ENCODE results near the gene PMIS2.
"Not testable (repeated sequence)": the region's sequence is repeated elsewhere in the genome, so short reads cannot be mapped to it uniquely, and the experiment has no call there.

The PMIS2 gene

DNA sequence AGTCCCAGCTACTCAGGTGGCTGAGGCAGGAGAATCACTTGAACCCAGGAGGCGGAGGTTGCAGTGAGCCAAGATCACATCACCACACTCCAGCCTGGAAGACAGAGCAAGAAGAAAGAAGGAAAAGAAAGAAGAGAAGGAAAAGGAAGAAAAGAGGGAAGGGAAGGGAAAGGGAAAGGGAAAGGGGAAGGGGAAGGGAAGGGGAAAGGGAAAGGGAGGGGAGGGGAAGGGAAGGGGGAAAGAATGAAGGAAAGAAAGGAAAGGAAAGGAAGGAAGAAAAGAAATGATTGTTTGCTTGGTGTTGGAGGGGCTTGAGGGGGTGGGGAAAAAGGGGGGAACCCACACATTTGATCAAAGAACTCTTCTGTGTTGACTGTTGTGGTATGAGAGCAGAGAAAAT lies 10.0 kb downstream of the PMIS2 start:
- DNase-seq: no peak

DNA sequence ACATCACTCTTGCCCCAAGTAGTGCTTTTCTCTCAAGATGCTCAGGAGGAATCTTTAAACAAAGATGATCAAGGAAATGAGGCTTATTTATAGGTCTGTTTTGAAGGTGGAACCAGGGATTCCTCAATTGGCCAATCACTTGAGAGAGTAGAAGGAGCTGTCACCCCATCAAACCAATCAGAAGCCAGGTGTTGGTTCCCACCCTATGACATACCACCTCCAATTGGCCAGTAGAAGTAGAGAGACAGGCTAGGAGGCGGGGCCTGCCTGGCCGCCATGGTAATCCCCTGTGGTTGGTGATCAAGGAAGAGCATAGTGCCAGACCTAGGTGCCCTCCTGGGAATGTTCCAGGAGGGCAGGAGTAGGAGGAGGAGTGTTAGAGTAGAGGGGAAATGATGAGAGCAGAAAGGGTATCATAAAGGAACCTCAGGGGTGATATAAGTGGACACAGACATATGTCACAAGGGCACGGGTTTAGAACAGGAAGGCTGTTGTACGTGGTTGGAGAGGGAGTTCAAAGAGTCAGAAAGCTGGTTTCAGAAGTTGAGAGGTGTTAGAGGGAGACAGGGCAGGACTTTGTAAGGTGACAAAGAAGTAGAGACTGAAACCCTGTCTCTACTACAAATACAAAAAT lies 10.5 kb downstream of the PMIS2 start:
- peak; percentile 8 to 14 for DNase-seq

DNA sequence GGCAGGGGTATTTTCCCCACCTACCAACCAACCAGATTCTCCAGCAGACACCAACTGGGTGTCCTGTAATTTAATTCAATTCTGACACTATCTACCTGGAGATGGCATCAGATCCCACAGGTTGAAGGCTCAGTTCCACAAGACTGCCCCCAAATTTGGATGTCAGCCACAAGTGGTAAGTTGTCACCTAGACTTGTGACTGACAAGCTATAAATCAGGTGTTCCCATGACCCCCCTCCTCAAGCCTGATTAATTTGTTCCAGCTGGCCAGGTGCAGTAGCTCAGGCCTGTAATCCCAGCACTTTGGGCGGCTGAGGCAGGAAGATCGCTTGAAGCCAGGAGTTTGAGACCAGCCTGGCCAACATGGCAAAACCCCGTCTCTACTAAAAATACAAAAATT lies 16.0 kb downstream of the PMIS2 start:
- no peak for DNase-seq

DNA sequence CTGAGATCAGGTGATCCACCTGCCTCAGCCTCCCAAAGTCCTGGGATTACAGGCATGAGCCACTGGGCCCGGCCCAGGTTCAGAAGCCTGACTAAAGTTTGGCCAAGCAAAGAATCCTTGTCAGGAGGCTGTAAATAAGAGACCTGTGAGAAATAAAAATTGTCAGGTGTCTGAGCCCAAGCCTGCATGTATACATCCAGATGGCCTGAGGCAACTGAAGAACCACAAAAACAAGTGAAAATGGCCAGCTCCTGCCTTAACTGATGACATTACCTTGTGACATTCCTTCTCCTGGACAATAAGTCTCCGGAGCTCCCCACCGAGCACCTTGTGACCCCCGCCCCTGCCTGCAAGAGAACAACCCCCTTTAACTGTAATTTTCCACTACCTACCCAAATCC lies 18.5 kb downstream of the PMIS2 start:
- not testable (repeated sequence) for DNase-seq

DNA sequence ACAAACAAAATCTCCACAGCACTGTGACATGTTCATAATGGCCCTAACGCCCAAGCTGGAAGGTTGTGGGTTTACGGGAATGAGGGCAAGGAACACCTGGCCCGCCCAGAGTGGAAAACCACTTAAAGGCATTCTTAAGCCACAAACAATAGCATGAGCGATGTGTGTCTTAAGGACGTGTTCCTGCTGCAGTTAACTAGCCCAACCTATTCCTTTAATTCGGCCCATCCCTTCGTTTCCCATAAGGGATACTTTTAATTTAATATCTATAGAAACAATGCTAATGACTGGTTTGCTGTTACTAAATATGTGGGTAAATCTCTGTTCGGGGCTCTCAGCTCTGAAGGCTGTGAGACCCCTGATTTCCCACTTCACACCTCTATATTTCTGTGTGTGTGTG lies 21.2 kb downstream of the PMIS2 start:
- not testable (repeated sequence) for DNase-seq

DNA sequence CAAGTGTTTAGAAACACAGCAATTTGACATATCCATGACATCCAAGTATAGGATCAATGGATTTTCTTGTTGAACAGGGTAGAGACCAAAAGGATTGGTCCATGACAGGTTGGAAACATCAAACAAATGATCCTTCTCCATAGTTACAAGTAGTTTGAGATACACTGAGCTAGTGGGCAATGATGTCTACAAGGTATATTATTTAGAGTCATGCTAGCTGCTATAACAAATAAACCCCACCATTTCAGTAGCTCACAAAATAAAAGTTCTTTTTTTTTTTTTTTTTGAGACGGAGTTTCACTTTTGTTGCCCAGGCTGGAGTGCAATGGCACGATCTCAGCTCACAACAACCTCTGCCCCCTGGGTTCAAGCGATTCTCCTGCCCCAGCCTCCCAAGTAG lies 21.7 kb downstream of the PMIS2 start:
- DNase-seq: no peak

DNA sequence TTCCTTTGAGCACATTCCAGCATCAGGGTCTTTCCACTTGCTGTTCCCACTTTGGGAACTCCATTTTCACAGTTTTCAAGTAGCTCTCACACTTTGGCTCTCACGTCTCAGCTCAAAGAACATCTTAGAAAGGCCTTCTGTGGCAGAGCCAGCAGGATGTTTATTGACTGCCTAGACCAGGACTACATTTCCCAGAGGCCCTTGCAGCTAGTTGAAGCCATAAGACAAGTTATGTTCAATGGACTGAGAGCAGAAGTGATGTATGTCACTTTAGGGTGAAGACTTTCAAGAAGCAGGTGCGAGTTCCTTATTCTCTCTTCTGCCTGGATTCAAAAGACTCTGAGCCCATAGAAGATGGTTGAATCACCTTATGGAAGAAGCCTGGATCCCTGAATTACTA lies 22.3 kb downstream of the PMIS2 start:
- no peak for DNase-seq

DNA sequence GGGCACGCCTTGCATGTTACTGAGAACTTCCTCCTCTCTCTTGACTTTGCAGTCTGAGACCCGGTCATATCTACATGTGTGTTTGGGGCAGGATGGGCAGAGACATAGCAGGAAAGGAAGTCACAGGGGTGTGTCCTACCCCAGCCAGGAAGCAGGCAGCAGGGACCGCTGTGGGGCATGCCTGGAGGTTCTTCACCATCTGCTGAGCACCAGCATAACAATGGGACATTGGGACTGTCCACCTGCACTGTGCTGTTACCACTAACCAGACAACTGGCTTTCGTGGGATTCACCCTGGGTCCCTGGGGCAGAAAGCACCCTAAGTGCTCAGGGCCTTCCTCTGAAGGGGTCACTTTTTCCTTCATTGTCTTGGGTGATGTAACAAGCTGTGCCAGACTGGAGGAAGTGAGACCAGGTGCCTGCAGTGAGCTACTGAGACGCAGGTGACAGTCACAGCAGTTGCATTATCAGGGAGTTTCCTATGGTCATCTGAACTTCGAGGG lies 23.9 kb downstream of the PMIS2 start:
- DNase-seq: peak; percentile 53 to 71

DNA sequence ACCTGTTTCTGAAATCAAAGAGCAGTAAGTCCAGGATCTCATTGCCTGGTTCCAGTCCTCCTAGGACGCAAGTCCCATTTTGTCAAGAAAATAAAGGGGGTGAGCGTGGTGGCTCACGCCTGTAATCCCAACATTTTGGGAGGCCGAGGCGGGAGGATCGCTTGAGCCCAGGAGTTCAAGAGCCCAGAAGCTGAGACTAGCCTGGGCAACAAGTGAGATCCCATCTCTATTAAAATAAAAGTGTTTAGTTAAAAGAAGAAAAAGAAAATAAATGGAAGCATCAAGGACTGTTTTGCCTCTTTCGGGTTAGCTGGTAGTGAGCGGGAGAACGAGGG lies 26.2 kb downstream of the PMIS2 start:
- DNase-seq: no peak

DNA sequence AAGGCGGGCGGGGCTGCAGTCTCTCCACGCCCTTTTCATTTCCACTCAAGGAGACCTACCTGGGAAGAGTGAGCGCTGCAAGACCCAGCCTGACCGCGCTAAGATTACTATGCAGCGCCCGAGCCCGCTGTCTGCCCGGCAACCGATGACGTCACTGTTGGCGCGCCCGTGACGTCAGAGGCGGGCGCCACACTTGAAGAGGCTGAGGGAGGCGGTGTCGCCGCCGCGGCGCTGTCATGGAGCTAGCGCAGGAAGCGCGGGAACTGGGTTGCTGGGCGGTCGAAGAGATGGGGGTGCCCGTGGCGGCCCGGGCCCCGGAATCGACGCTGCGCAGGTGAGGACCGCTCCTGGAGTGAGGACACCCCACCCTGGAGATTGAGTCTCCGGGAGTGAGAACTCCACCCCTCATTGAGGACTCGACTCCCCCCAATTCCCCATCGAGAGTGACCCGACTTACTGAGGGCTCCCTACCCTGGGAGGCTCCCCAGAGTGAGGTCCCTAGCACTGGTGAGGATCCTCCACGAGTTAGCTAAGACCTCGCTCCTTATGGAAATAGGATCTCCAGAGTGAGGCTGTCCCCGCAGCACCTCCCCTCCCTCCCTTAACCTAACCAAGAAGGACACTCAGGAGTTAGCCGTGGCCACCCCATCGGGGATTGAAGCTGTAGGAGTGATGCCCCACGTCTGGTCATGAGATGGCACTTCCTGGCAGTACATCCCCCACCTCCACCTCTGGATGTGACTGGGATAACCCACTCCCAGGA lies 26.8 kb downstream of the PMIS2 start, which contains the start of gene HAUS5:
HAUS5 (plus strand) TSS at position 177 of the 763 bp plus-strand sequence; CDS start at position 237, 60 bp downstream.
- peak; percentile 95 for DNase-seq

DNA sequence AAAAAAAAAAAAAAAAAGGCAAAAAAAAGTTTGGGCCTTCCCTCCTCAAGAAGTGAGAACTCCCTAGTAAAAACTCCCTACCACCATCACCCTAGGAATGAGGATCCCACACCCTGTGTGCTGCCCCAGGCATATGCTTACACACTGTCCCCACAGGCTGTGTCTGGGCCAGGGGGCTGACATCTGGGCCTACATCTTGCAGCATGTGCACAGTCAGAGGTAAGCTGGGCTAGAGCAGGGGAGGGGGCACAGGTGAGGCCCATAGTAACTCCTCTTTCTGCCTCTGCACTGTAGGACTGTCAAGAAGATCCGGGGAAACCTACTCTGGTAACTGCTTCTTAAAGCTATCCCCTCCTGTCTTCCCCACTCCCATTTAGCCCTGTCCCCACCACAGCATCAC lies 27.6 kb downstream of the PMIS2 start:
- no peak for DNase-seq

DNA sequence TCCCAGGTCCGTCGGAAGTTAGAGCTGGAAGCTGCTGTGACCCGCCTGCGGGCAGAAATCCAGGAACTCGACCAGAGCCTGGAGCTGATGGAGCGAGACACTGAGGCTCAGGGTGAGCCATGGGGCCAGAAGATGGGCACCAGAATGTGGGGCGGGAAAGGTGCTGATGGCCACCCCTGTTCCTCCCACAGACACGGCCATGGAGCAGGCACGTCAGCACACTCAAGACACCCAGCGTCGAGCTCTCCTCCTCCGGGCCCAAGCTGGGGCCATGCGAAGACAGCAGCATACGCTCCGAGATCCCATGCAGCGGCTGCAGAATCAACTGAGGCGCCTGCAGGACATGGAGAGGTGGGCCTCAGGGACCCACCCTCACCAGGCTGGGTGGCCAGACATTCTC lies 29.1 kb downstream of the PMIS2 start:
- DNase-seq: no peak

DNA sequence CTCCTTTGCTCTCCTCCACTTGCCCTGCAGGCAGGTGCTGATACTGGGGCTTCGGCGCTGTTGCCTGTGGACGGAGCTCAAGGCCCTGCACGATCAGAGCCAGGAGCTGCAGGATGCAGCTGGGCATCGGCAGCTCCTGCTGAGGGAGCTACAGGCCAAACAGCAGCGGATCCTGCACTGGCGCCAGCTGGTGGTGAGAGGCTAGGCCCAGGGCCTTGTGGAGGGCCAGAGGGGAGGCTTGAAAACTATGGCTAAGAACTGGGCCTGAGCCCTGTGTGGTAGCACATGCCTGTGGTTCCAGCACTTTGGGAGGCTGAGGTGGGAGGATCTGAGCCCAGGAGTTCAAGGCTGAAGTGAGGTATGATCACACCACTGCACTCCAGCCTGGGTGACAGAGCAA lies 32.9 kb downstream of the PMIS2 start:
- no peak for DNase-seq

DNA sequence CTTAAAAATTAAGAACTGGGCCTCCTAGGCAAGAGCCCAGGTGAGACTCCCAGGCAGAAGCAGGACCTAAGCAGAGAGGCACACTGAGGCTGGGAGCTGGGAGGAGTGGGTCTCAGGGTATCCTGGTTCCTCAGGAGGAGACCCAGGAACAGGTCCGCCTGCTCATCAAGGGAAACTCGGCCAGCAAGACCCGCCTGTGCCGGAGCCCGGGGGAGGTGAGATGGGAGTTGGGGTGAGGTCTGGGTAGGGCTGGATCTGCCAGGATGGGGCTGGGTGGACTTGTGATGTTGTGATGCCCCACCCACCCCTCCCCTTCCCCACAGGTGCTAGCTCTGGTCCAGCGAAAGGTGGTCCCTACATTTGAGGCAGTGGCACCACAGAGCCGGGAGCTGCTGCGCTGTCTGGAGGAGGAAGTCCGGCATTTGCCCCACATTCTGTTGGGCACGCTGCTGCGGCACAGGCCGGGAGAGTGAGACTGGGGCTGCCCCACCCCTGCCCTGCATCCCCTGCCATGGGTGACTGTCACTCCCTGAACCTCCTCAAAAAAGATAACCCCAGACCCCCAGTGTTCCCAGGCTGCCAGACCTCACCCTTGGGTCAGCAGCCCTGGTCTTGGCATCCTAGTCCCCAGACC lies 33.4 kb downstream of the PMIS2 start:
- DNase-seq: no peak

DNA sequence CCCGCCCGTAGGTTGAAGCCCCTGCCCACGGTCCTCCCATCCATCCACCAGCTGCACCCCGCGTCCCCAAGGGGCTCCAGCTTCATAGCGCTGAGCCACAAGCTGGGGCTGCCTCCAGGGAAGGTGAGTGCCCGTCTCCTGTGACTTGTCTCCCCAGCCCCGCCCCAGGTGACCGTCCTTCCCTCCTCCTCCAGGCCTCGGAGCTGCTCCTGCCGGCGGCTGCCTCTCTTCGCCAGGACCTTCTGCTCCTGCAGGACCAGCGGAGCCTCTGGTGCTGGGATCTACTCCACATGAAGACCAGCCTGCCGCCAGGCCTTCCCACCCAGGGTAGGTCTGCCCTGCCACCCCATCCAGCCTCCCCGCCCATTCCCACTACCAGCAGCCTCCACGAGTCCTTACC lies 34.0 kb downstream of the PMIS2 start:
- DNase-seq: no peak

DNA sequence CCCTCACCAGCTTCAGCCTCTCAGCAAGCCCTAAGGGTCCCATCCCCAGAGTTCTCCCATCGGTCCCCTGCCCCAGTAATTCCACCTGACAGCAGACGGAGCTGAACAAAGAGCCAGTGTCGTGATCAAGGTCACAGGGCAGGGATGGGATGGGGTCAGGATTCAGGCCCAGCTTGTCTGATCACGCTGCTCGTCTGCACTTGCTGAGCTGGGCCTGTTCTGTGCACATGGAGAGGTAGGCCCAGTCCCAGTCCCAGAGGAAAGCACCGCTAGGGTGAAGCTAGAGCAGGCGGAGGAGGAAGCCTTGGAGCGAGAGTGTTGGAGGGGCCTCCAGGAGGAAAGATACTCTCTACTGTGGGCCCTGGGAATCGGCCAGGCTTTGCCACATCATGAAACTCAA lies 35.7 kb downstream of the PMIS2 start:
- no peak for DNase-seq

DNA sequence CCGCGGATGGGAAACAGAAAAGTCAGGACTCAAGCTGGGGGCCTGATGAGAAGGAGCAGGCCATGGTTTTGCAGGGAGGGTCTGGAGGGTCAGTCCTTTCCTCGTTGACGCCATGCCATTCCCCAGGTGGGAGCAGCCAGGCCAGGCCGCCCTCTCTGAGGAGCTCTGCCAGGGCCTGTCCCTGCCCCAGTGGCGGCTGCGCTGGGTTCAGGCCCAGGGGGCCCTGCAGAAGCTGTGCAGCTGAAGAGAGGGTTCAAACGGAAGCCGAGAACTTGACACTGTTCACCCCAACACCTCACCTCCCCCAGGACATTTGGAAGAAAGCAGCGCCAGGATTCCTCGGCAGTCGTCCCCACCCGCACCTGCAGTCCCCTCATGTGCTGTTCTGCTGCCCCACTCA lies 36.8 kb downstream of the PMIS2 start:
- DNase-seq: no peak

DNA sequence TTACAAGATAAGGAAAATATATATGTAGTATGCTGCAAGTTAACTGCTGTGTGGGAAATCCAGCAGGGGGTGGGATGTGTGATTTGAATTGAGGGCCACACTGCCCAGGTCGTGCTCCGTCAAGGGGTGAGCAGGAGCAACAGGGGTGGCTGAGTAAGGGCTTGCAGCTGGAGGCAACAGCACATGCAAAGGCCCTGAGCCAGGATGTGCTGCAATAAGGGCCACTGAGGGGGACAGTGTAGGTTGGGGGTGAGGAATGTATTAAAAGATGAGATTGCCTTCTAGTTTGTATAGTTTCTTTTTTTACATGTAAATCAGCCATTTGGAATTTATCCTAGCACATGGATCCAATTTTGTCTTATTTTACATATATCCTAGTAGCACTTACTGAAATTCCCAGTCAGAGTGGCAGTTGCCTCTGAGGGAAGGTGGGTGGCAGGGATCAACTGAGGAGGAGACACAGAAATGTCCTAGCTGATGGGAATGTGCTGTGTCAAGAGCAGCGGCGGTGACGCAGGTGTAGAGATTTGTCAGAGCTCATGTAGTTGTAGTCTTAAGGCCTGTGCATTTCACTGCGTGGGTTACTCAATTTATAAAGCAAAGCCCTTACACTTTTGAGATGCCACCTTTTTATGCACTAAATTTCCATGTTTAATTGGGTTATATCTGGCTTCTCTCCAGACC lies 37.5 kb downstream of the PMIS2 start:
- no peak for DNase-seq

DNA sequence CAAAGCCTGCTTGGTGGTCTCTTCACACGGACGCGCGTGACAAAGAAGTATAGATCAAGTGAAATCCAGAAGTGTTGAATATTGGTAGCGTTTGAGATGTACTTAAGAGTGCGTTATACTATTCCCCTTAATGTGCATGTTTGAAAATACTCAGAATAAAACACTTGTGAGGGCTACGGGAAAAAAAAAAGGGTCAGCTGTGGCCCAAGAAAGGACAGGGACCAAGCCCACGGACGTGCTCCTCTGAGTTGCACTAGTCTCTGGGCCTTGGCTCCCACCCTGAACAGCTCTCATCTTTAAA lies 42.2 kb downstream of the PMIS2 start:
- no peak for DNase-seq

DNA sequence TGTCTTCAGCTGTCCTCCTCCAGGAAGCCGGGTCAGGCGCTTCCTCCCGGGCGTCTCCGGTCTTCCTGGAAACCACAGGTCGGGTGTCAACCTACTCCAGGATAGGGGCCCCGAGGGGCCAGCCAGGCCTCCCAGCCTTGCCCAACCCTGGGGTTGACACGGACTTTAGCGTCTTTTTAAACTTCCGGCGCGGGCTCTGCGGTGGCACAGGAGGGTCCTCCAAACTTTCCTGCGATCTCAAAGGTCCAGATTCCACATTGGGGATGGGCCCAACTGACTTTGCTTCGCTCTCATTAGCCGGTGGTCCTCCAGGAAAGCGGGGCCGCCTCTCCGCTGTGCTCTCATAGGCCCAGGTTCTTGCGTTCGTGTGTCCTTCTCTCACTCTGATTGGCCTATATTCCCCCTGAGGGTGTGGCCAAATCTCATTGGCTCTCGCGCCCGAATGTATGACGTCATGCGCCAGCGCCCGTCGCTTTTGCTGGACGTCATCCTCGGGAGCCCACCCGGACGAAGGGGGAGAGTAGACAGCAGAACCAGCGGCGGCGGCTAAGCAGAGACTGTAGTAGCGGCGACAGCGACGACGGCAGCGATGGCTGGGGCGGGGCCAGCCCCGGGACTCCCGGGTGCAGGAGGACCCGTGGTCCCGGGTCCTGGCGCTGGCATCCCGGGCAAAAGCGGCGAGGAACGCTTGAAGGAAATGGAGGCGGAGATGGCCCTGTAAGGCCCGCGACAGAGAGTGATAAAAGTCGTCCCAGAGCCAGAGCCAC lies 42.8 kb downstream of the PMIS2 start, which contains the start of gene RBM42:
RBM42 (plus strand) TSS at position 472 of the 767 bp plus-strand sequence; CDS start at position 590, 118 bp downstream.
- peak; percentile 98 to 99 for DNase-seq

DNA sequence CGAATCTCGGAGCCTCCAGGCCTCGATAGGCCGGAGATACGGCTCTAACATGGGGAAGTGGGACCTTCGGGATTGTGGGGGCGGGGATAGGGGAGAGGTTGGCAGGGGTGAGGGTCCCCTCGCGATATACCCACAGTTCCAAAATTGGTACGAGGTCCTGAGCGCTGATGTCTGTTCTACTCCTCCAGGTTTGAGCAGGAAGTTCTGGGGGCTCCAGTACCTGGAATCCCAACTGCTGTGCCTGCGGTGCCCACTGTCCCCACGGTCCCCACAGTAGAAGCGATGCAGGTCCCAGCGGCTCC lies 43.3 kb downstream of the PMIS2 start:
- no peak for DNase-seq

DNA sequence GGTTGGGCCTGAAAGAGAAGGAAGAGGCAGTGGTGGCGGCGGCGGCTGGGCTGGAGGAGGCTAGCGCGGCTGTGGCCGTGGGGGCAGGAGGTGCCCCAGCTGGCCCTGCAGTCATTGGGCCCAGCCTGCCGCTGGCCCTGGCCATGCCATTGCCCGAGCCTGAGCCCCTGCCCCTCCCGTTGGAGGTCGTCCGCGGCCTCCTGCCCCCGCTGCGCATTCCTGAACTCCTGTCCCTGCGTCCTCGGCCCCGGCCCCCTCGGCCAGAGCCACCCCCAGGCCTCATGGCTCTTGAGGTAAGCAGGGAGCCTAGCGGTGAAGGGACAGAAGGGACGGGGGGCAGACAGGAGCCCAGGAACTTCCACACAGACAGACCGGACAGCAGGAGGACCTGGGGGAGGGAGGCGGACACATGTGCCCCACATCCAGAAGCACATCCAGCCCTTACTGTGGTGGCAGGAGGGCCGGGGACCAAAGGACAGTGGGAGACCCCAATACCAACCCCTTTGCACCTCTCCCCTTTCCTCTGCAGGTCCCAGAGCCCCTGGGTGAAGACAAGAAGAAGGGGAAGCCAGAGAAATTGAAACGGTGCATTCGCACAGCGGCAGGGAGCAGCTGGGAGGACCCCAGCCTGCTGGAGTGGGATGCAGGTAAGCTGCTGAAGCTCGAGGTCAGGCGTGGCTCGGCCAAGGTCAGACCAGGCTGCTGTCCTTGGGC lies 47.9 kb downstream of the PMIS2 start:
- DNase-seq: no peak

Measured in CD4-positive, alpha-beta T cell treated with Interleukin-4 for 1 hour (primary cell).